Neural progenitor cell (in vitro differentiated cells): ENCODE data around the gene ANO1. TPM values are rescaled to one million over a fixed set of nuclear protein-coding genes. Genes with fewer than 3 reads are reported as not detected.
"Not testable (repeated sequence)": the region's sequence is repeated elsewhere in the genome, so short reads cannot be mapped to it uniquely, and the experiment has no call there.

Source experiments
- DNase-seq: peaks from one replicate; pipeline ENCODE4 v3.0.0-alpha.2; 2016; ENCODE audit warnings: low spot score
- H2AFZ ChIP-seq: fragments of 200-600 bp; sonication (generic); replicated peaks from 2 replicates; pipeline ENCODE4 v1.6.1; 2016; ENCODE audit warnings: antibody characterized with exemption
- H3F3A ChIP-seq: fragments of 200-600 bp; sonication (generic); 2 replicates; pipeline ENCODE4 v1.6.1; 2016; ENCODE audit warnings: antibody characterized with exemption, low read depth
- H3K27ac ChIP-seq: fragments of 200-600 bp; sonication (generic); 2 replicates; pipeline ENCODE4 v1.5.1; 2016; ENCODE audit warnings: mild to moderate bottlenecking
- H3K27me3 ChIP-seq: fragments of 200-600 bp; sonication (generic); 2 replicates; pipeline ENCODE4 v1.6.1; 2016; ENCODE audit warnings: mild to moderate bottlenecking, moderate library complexity
- H3K36me3 ChIP-seq: fragments of 200-600 bp; sonication (generic); 2 replicates; pipeline ENCODE4 v1.5.1; 2016
- H3K4me1 ChIP-seq: fragments of 200-600 bp; sonication (generic); 2 replicates; pipeline ENCODE4 v1.6.1; 2016; ENCODE audit warnings: mixed run types
- H3K4me2 ChIP-seq: fragments of 200-600 bp; sonication (generic); 2 replicates; pipeline ENCODE4 v1.6.1; 2016
- H3K4me3 ChIP-seq: fragments of 200-600 bp; sonication (generic); 2 replicates; pipeline ENCODE4 v1.5.1; 2016
- H3K79me2 ChIP-seq: fragments of 200-600 bp; sonication (generic); 2 replicates; pipeline ENCODE4 v1.6.1; 2016; ENCODE audit warnings: low read depth
- H3K9ac ChIP-seq: fragments of 200-600 bp; sonication (generic); 2 replicates; pipeline ENCODE4 v1.6.1; 2016
- H3K9me3 ChIP-seq: fragments of 200-600 bp; sonication (generic); 2 replicates; pipeline ENCODE4 v1.5.1; 2016; ENCODE audit warnings: low read depth
- H4K20me1 ChIP-seq: fragments of 200-600 bp; sonication (generic); 2 replicates; pipeline ENCODE4 v1.6.1; 2016; ENCODE audit warnings: low read depth
- H3K27ac Mint-ChIP-seq: 3 replicates; pipeline ENCODE4 v1.8.0; 2021; ENCODE audit warnings: mixed read lengths
- H3K27me3 Mint-ChIP-seq: 2 replicates; pipeline ENCODE4 v1.8.0; 2022; ENCODE audit warnings: low read depth, mild to moderate bottlenecking, inconsistent platforms, moderate library complexity, mixed read lengths; ENCODE audit not compliant: insufficient read depth
- H3K36me3 Mint-ChIP-seq: 3 replicates; pipeline ENCODE4 v1.8.0; 2021; ENCODE audit warnings: mixed read lengths
- H3K4me1 Mint-ChIP-seq: 3 replicates; pipeline ENCODE4 v1.8.0; 2021; ENCODE audit warnings: mixed read lengths
- H3K4me3 Mint-ChIP-seq: 3 replicates; pipeline ENCODE4 v1.8.0; 2021; ENCODE audit warnings: mild to moderate bottlenecking, moderate library complexity, mixed read lengths
- H3K9me3 Mint-ChIP-seq: 3 replicates; pipeline ENCODE4 v1.8.0; 2020; ENCODE audit warnings: mixed read lengths
- EZH2 ChIP-seq: fragments of 200-600 bp; sonication (generic); IDR thresholded peaks from 2 replicates; pipeline ENCODE4 v1.6.1; 2017; ENCODE audit warnings: antibody characterized with exemption, mild to moderate bottlenecking, moderate library complexity
- EZH2phosphoT487 ChIP-seq: fragments of 200-600 bp; sonication (generic); IDR thresholded peaks from 2 replicates; pipeline ENCODE4 v1.6.1; 2017; ENCODE audit warnings: antibody characterized with exemption
- total RNA-seq: library from RNA; depleted of rRNA; stranded (reverse); fragments of >200 nt; gene quantifications from 2 replicates; pipeline ENCODE4 v1.2.3, GENCODE V29; 2015; ENCODE audit warnings: low replicate concordance
- TF ChIP-seq, protein P1 (sequence below): fragments of 200-600 bp; sonication (generic); IDR thresholded peaks from 2 replicates; pipeline ENCODE4 v1.5.1; 2017; ENCODE audit warnings: antibody characterized with exemption, mild to moderate bottlenecking

The ANO1 gene
- total RNA-seq, 1 donor from 2014 or later = not detected

DNA sequence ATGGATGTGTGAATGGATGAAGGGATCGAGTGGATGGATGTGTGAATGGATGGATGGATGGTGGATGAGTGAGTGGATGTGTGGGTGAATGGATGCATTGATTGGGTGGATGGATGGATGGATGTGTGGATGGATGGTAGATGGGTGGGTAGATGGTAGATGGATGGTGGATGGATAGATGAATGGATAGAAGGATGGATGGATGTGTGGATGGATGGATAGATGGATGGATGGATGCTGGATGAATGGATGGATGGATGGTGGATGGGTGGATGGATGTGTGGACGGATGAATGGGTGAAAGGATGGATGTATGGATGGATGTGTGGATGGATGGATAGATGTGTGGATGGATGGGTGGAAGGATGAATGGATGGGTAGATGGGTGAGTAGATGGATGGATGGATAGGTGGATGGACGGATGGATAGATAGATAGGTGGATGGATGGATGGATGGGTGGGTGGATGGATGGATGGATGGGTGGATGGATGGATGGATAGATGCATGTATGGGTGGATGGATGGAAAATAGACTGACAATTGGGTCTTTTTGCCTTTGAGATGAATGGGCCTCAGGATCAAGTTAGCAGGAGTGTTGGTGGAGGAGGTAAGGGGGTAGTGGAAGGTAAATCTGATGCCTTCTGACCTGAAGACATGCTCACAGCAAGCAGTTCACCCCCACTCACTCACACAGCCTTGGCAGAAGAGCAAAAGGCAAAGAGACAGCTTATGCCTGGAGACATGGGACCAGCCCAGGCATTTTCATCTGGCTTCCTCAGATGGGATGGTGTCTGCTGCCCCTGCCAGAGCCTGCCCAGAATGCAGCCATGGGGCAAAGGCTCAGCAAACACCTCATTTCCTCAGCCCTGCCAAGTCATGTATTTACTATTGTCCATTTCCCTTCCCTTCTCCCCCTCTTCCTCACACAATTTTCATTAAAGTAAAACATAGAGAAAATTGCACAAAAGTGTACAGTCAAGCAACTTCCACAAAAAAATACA lies 117.0 kb downstream of the ANO1 start:
- no peak overlapping the region for H3K27ac ChIP-seq
- H3K79me2 ChIP-seq = no peaks in the 10 kb centered on the region
- no peaks in the 10 kb centered on the region for H3K4me1 ChIP-seq
- TF ChIP-seq, protein P1, sequence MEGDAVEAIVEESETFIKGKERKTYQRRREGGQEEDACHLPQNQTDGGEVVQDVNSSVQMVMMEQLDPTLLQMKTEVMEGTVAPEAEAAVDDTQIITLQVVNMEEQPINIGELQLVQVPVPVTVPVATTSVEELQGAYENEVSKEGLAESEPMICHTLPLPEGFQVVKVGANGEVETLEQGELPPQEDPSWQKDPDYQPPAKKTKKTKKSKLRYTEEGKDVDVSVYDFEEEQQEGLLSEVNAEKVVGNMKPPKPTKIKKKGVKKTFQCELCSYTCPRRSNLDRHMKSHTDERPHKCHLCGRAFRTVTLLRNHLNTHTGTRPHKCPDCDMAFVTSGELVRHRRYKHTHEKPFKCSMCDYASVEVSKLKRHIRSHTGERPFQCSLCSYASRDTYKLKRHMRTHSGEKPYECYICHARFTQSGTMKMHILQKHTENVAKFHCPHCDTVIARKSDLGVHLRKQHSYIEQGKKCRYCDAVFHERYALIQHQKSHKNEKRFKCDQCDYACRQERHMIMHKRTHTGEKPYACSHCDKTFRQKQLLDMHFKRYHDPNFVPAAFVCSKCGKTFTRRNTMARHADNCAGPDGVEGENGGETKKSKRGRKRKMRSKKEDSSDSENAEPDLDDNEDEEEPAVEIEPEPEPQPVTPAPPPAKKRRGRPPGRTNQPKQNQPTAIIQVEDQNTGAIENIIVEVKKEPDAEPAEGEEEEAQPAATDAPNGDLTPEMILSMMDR = no peak
- no peak for TF ChIP-seq EZH2
- no peak for TF ChIP-seq EZH2phosphoT487
- peaks cover 4% of the 10 kb centered on the region for H3F3A ChIP-seq
- Mint-ChIP-seq H3K27ac (no peak overlapping the region), H3K4me1 (peaks cover 3% of the 10 kb centered on the region), H3K27me3 (peaks cover 24% of the 10 kb centered on the region), H3K4me3 (no peak overlapping the region), H3K9me3 (no peaks in the 10 kb centered on the region), H3K36me3 (no peaks in the 10 kb centered on the region)
- H3K4me2 ChIP-seq = no peak overlapping the region
- no peak overlapping the region for H2AFZ ChIP-seq
- no peaks in the 10 kb centered on the region for H3K9me3 ChIP-seq
- DNase-seq = no peak
- H3K36me3 ChIP-seq = no peaks in the 10 kb centered on the region
- no peaks in the 10 kb centered on the region for H4K20me1 ChIP-seq
- no peak overlapping the region for H3K4me3 ChIP-seq
- H3K27me3 ChIP-seq = peaks cover 7% of the 10 kb centered on the region
- no peak overlapping the region for H3K9ac ChIP-seq

DNA sequence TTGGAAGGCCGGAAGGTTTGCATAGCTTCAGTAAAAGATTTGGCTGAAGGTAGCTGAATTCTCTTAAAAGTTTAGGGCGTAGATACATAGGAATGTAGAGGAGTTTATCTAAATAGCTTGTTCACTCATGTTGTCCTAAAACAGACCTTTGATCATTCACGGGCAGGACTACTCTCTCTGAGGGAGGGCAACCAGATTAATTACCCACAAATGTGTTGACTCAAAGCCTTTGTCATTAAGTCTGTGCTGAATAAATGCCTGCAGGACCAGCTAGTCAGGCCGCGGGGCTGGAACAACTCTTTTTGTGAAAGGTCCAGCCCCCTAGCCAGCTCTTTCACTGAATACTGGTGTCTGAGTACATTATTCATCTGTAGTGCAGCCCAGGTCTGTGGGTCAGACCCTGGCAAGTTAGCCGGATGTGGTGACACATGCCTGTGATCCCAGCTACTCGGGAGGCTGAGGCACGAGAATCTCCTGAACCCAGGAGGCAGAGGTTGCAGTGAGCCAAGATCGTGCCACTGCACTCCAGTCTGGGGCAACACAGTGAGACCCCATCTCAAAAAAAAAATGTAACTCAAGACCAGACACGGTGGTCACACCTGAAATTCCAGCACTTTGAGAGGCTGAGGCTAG lies 122.2 kb downstream of the ANO1 start:
- TF ChIP-seq EZH2 (no peak), EZH2phosphoT487 (no peak)
- TF ChIP-seq, protein P1 = no peak
- Histone ChIP-seq H3F3A (no peaks in the 10 kb centered on the region), H4K20me1 (peaks cover 17% of the 10 kb centered on the region), H3K79me2 (peaks cover 22% of the 10 kb centered on the region), H2AFZ (no peak overlapping the region), H3K4me1 (peaks cover 7% of the 10 kb centered on the region), H3K4me2 (no peak overlapping the region), H3K9ac (no peak overlapping the region), H3K27me3 (peaks cover 6% of the 10 kb centered on the region), H3K4me3 (no peak overlapping the region), H3K9me3 (no peaks in the 10 kb centered on the region), H3K27ac (no peak overlapping the region), H3K36me3 (no peaks in the 10 kb centered on the region)
- Mint-ChIP-seq H3K27ac (no peak overlapping the region), H3K4me3 (no peak overlapping the region), H3K9me3 (no peaks in the 10 kb centered on the region), H3K4me1 (peaks cover 12% of the 10 kb centered on the region), H3K36me3 (no peaks in the 10 kb centered on the region), H3K27me3 (peaks cover 16% of the 10 kb centered on the region)
- no peak for DNase-seq

- H3K9me3 Mint-ChIP-seq, H3K27me3 ChIP-seq, H3K27ac Mint-ChIP-seq, H3K4me1 ChIP-seq, H3K36me3 ChIP-seq, H3K9me3 ChIP-seq, H3K4me3 Mint-ChIP-seq, H3K9ac ChIP-seq, H3K36me3 Mint-ChIP-seq, H2AFZ ChIP-seq, H3K4me3 ChIP-seq, H3K27ac ChIP-seq, DNase-seq, H3K4me2 ChIP-seq, H3F3A ChIP-seq: not testable (repeated sequence)
- peaks cover 18% of the 10 kb centered on the region for H3K4me1 Mint-ChIP-seq
- Histone ChIP-seq H4K20me1 (peaks cover 24% of the 10 kb centered on the region), H3K79me2 (peaks cover 26% of the 10 kb centered on the region)
- peaks cover 16% of the 10 kb centered on the region for H3K27me3 Mint-ChIP-seq
These were observed 122.9 kb downstream of the ANO1 start for GRCh38 chr11:70201047-70201446.
